Caco-2 (cell line): ENCODE data around the gene LAMB4. TPM values are rescaled to one million over a fixed set of nuclear protein-coding genes. Genes with fewer than 3 reads are reported as not detected.

Experiments
- BruUV-seq: library from RNA; stranded (reverse); fragments of 400-500 nt; replicated peaks from 2 replicates; lab custom pipeline; 2021; lab: Mats Ljungman, UMichigan
- CTCF ChIA-PET: fragments of 300-600 bp; sonication (Branson Sonifier 250); formaldehyde crosslinking; loops from one replicate; lab custom pipeline; 2022; ENCODE audit warnings: antibody characterized with exemption; lab: Charles Lee
- POLR2A ChIA-PET: fragments of 300-600 bp; sonication (Branson Sonifier 250); formaldehyde crosslinking; loops from one replicate; lab custom pipeline; 2022; ENCODE audit warnings: antibody characterized with exemption; lab: Charles Lee
- DNase-seq, 2 experiments: peaks; one replicate each; pipeline versions ENCODE4 v3.0.0 to v3.0.0-alpha.2; 2020 to 2022
- H3K27me3 ChIP-seq: replicated peaks from 2 replicates; pipeline ENCODE4 v1.6.0; 2011; ENCODE audit warnings: low read length; ENCODE audit not compliant: control insufficient read depth, insufficient read depth
- H3K36me3 ChIP-seq: 2 replicates; pipeline ENCODE4 v1.5.1; 2011; ENCODE audit warnings: low read length; ENCODE audit not compliant: control insufficient read depth, insufficient read depth
- H3K4me1 ChIP-seq: fragments of 250-450 bp; sonication (Bioruptor Pico); 2 replicates; pipeline ENCODE4 v1.5.1; 2020; ENCODE audit warnings: mild to moderate bottlenecking
- H3K4me3 ChIP-seq: 2 replicates; pipeline ENCODE4 v1.5.1; 2011; ENCODE audit warnings: low read depth, mild to moderate bottlenecking, control low read depth, low read length
- H3K9me3 ChIP-seq: fragments of 250-450 bp; sonication (Bioruptor Pico); 2 replicates; pipeline ENCODE4 v1.5.1; 2020; ENCODE audit warnings: mild to moderate bottlenecking, moderate library complexity
- H3K27ac Mint-ChIP-seq: one replicate; pipeline ENCODE4 v1.8.0; 2022; ENCODE audit warnings: mixed read lengths; ENCODE audit not compliant: unreplicated experiment
- H3K27me3 Mint-ChIP-seq: one replicate; pipeline ENCODE4 v1.8.0; 2022; ENCODE audit warnings: mixed read lengths; ENCODE audit not compliant: insufficient read depth, unreplicated experiment
- H3K36me3 Mint-ChIP-seq: one replicate; pipeline ENCODE4 v1.8.0; 2022; ENCODE audit warnings: mild to moderate bottlenecking, mixed read lengths; ENCODE audit not compliant: insufficient read depth, unreplicated experiment
- H3K4me1 Mint-ChIP-seq: one replicate; pipeline ENCODE4 v1.8.0; 2022; ENCODE audit warnings: low read depth, mixed read lengths; ENCODE audit not compliant: unreplicated experiment
- H3K4me3 Mint-ChIP-seq: one replicate; pipeline ENCODE4 v1.8.0; 2022; ENCODE audit warnings: mild to moderate bottlenecking, moderate library complexity, mixed read lengths; ENCODE audit not compliant: unreplicated experiment
- H3K9me3 Mint-ChIP-seq: one replicate; pipeline ENCODE4 v1.8.0; 2022; ENCODE audit warnings: mixed read lengths; ENCODE audit not compliant: unreplicated experiment
- CTCF ChIP-seq, 2 experiments: fragments of 200-600 bp in 1 of 2; IDR thresholded peaks; 1 replicate in 1 of 2; 2 replicates in 1 of 2; pipeline versions ENCODE4 v1.5.1 to v1.8.0; 2011 to 2022; ENCODE audit warnings: antibody characterized with exemption in 1 of 2, control low read depth in 1 of 2, inconsistent platforms in 1 of 2, low read depth in 1 of 2, low read length in 1 of 2, mild to moderate bottlenecking in 1 of 2, moderate library complexity in 1 of 2; ENCODE audit not compliant: insufficient read depth in 1 of 2, severe bottlenecking in 1 of 2, unreplicated experiment in 1 of 2
- intact Hi-C: fragments of 100-400 bp; cut with micrococcal nuclease; formaldehyde crosslinking; loops from one replicate; pipeline ENCODE4 v1.10.0; 2022; ENCODE audit not compliant: unreplicated experiment
- total RNA-seq: library from RNA; stranded (reverse); gene quantifications from 2 replicates; pipeline ENCODE4 v1.2.3, GENCODE V29; 2022

LAMB4 gene
- total RNA-seq, 1 experiment from 2014 or later: 0.52 TPM

- H3K36me3 ChIP-seq: no peaks in the 10 kb centered on the region
- POLR2A ChIA-PET: no interaction called here
- H3K27me3 Mint-ChIP-seq: no peaks in the 10 kb centered on the region
- H3K9me3 ChIP-seq: no peaks in the 10 kb centered on the region
- BruUV-seq: no TSS peak
- no peak overlapping the region for H3K4me3 ChIP-seq
- H3K36me3 Mint-ChIP-seq: no peaks in the 10 kb centered on the region
- H3K9me3 Mint-ChIP-seq: no peaks in the 10 kb centered on the region
- no peak for DNase-seq
- intact Hi-C loops: no loop called here
- CTCF ChIA-PET: no interaction called here
- no peak overlapping the region for H3K27ac Mint-ChIP-seq
- H3K4me3 Mint-ChIP-seq: no peak overlapping the region
- H3K4me1 ChIP-seq: peaks cover 5% of the 10 kb centered on the region
- no peaks in the 10 kb centered on the region for H3K27me3 ChIP-seq
- no peaks in the 10 kb centered on the region for H3K4me1 Mint-ChIP-seq
- TF ChIP-seq CTCF (IDR thresholded peaks at IDR 0.05; ENCODE audit: insufficient read depth in 1 of 2, low read depth in 1 of 2, low read length in 1 of 2, severe bottlenecking in 1 of 2, unreplicated experiment in 1 of 2): no peak
Observed at GRCh38 chr7:108069646-108070045, 60.5 kb downstream of the LAMB4 start.

- no peaks in the 10 kb centered on the region for H3K4me1 Mint-ChIP-seq
- H3K36me3 ChIP-seq: no peaks in the 10 kb centered on the region
- POLR2A ChIA-PET: no interaction called here
- H3K4me1 ChIP-seq: peaks cover 5% of the 10 kb centered on the region
- H3K27me3 Mint-ChIP-seq: no peaks in the 10 kb centered on the region
- CTCF ChIA-PET: no interaction called here
- H3K27me3 ChIP-seq: no peaks in the 10 kb centered on the region
- no peaks in the 10 kb centered on the region for H3K9me3 ChIP-seq
- H3K27ac Mint-ChIP-seq: no peak overlapping the region
- BruUV-seq: no TSS peak
- no peak for DNase-seq
- no peak overlapping the region for H3K4me3 Mint-ChIP-seq
- intact Hi-C loops: no loop called here
- no peaks in the 10 kb centered on the region for H3K9me3 Mint-ChIP-seq
- no peak for TF ChIP-seq CTCF (IDR thresholded peaks at IDR 0.05; ENCODE audit: insufficient read depth in 1 of 2, low read depth in 1 of 2, low read length in 1 of 2, severe bottlenecking in 1 of 2, unreplicated experiment in 1 of 2)
- H3K4me3 ChIP-seq: no peak overlapping the region
- no peaks in the 10 kb centered on the region for H3K36me3 Mint-ChIP-seq
Observed at GRCh38 chr7:108067844-108068243, 62.3 kb downstream of the LAMB4 start.

DNA sequence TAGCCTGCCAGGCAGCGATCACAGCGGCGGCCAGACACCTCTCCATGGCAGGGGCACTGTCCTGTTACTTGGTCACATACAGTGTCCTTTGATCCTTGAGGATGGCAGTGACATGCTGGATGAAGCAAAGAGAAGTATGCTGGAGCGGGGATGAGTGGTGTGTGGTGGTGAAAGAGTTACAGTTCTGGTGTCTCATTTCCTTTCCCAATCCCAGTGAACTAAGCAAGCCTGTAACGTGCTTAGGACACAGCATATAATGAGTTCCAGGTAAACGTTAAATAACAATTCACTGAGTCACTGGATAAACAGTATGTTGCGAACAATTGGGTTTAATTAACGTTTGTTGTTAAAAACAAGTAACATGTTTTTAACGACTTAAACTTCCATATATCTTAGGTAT, 63.7 kb downstream of the LAMB4 start:
- H3K27me3 ChIP-seq: no peaks in the 10 kb centered on the region
- intact Hi-C loops: no loop called here
- H3K4me3 ChIP-seq: no peak overlapping the region
- DNase-seq: no peak
- H3K4me1 ChIP-seq: peaks cover 5% of the 10 kb centered on the region
- no peaks in the 10 kb centered on the region for H3K9me3 ChIP-seq
- no peaks in the 10 kb centered on the region for H3K36me3 ChIP-seq
- no peaks in the 10 kb centered on the region for H3K36me3 Mint-ChIP-seq
- no peak overlapping the region for H3K27ac Mint-ChIP-seq
- ChIA-PET CTCF (no interaction called here), POLR2A (no interaction called here)
- no peaks in the 10 kb centered on the region for H3K4me1 Mint-ChIP-seq
- H3K9me3 Mint-ChIP-seq: no peaks in the 10 kb centered on the region
- BruUV-seq: no TSS peak
- no peak for TF ChIP-seq CTCF (IDR thresholded peaks at IDR 0.05; ENCODE audit: insufficient read depth in 1 of 2, low read depth in 1 of 2, low read length in 1 of 2, severe bottlenecking in 1 of 2, unreplicated experiment in 1 of 2)
- H3K27me3 Mint-ChIP-seq: no peaks in the 10 kb centered on the region
- H3K4me3 Mint-ChIP-seq: no peak overlapping the region
